Sigmoid colon (tissue), 4 donors: ENCODE results near the gene CACNB2.

ENCODE experiments used
- EP300 ChIP-seq, 4 donors: sonication (generic); formaldehyde crosslinking; IDR thresholded peaks; one replicate each; pipeline ENCODE4 v1.6.1; 2017; ENCODE audit warnings: antibody characterized with exemption in 4 of 4
- POLR2A ChIP-seq, 2 donors: fragments of 450-650 bp; IDR thresholded peaks; one replicate each; pipeline ENCODE4 v1.6.1; 2016; ENCODE audit warnings: antibody characterized with exemption in 2 of 2, mild to moderate bottlenecking in 2 of 2, moderate library complexity in 2 of 2
- TF ChIP-seq, protein P1 (sequence below), 4 experiments: fragments of 450-650 bp in 3 of 4; fragments of 200-600 bp in 1 of 4; IDR thresholded peaks; one replicate each; pipeline ENCODE4 v1.5.1; 2016 to 2019; ENCODE audit warnings: antibody characterized with exemption in 4 of 4, mild to moderate bottlenecking in 3 of 4, moderate library complexity in 2 of 4

DNA sequence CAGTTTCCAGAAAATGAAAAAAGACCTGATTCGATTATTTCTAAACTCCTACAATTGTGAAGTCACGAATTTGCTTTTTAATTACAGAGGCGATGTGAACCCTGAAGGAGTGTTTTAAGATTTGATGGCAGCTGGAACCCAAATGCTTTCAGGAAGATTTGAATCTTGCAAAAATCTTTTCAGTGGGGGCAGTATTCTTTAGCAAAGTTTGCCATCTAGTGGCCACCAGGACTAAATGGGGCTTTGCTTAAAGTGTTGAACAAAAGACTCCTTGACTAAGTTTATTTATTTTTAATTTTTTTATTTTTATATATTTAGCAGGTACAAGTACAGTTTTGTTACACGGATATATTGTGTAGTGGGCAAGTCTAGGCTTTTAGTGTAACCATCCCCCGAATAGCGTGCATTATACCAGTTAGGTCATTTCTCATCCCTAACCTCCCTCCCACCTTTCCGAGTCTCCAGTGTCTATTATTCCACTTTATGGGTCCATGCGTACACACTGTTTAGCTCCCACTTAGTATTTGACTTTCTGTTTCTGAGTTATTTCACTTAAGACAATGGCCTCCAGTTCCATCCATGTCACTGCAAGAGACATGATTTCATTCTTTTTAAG is 98.8 kb downstream of the CACNB2 start:
- TF ChIP-seq, protein P1, sequence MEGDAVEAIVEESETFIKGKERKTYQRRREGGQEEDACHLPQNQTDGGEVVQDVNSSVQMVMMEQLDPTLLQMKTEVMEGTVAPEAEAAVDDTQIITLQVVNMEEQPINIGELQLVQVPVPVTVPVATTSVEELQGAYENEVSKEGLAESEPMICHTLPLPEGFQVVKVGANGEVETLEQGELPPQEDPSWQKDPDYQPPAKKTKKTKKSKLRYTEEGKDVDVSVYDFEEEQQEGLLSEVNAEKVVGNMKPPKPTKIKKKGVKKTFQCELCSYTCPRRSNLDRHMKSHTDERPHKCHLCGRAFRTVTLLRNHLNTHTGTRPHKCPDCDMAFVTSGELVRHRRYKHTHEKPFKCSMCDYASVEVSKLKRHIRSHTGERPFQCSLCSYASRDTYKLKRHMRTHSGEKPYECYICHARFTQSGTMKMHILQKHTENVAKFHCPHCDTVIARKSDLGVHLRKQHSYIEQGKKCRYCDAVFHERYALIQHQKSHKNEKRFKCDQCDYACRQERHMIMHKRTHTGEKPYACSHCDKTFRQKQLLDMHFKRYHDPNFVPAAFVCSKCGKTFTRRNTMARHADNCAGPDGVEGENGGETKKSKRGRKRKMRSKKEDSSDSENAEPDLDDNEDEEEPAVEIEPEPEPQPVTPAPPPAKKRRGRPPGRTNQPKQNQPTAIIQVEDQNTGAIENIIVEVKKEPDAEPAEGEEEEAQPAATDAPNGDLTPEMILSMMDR (IDR thresholded peaks at IDR 0.05): peak; percentile 23 to 71 (median 52)
- TF ChIP-seq POLR2A (IDR thresholded peaks at IDR 0.05) (no peak), EP300 (IDR thresholded peaks at IDR 0.05) (no peak)
